Trophoblast cell (in vitro differentiated cells and primary cell): ENCODE results near the gene ST14.
A peak's percentile ranks its signal among the peaks of the same experiment; 100 is the strongest.

ENCODE experiments used
- DNase-seq, 2 donors: peaks; one replicate each; pipeline ENCODE4 v3.0.0-alpha.2; 2016
- H2AFZ ChIP-seq: 2 replicates; pipeline ENCODE4 v1.6.1; 2013; ENCODE audit warnings: low read length, moderate library complexity, mild to moderate bottlenecking; ENCODE audit not compliant: insufficient read depth, poor library complexity
- H2AK5ac ChIP-seq: 2 replicates; pipeline ENCODE4 v1.6.1; 2013; ENCODE audit warnings: mild to moderate bottlenecking, low read length
- H2BK120ac ChIP-seq: 2 replicates; pipeline ENCODE4 v1.6.1; 2013; ENCODE audit warnings: low read length, mild to moderate bottlenecking, moderate library complexity; ENCODE audit not compliant: insufficient read depth, poor library complexity
- H2BK12ac ChIP-seq: 2 replicates; pipeline ENCODE4 v1.6.1; 2013; ENCODE audit warnings: mild to moderate bottlenecking, low read length, moderate library complexity
- H2BK5ac ChIP-seq: 2 replicates; pipeline ENCODE4 v1.6.1; 2013; ENCODE audit warnings: low read length, low read depth, moderate library complexity, mild to moderate bottlenecking; ENCODE audit not compliant: poor library complexity
- H3K14ac ChIP-seq: 2 replicates; pipeline ENCODE4 v1.6.1; 2013; ENCODE audit warnings: mild to moderate bottlenecking, low read length
- H3K18ac ChIP-seq: 2 replicates; pipeline ENCODE4 v1.6.1; 2013; ENCODE audit warnings: mild to moderate bottlenecking, low read length
- H3K23ac ChIP-seq: 2 replicates; pipeline ENCODE4 v1.6.1; 2013; ENCODE audit warnings: low read length
- H3K27ac ChIP-seq: 2 replicates; pipeline ENCODE4 v1.5.1; 2013; ENCODE audit warnings: low read depth, mild to moderate bottlenecking, inconsistent platforms, low read length, moderate library complexity
- H3K27me3 ChIP-seq: 2 replicates; pipeline ENCODE4 v1.6.1; 2013; ENCODE audit warnings: inconsistent platforms, mild to moderate bottlenecking, low read length, moderate library complexity; ENCODE audit not compliant: insufficient read depth
- H3K36me3 ChIP-seq, 2 experiments: 1 replicate in 1 of 2; 2 replicates in 1 of 2; pipeline ENCODE4 v1.6.1; 2013; ENCODE audit warnings: low read length in 2 of 2, mild to moderate bottlenecking in 2 of 2, moderate library complexity in 1 of 2; ENCODE audit not compliant: insufficient read depth in 2 of 2, control insufficient read depth in 1 of 2
- H3K4ac ChIP-seq: 2 replicates; pipeline ENCODE4 v1.6.1; 2013; ENCODE audit warnings: low read depth, mild to moderate bottlenecking, low read length, moderate library complexity
- H3K4me1 ChIP-seq, 2 experiments: 1 replicate in 1 of 2; 2 replicates in 1 of 2; pipeline ENCODE4 v1.6.1; 2013; ENCODE audit warnings: low read length in 2 of 2, mild to moderate bottlenecking in 2 of 2, moderate library complexity in 1 of 2; ENCODE audit not compliant: insufficient read depth in 2 of 2, control insufficient read depth in 1 of 2
- H3K4me2 ChIP-seq: 2 replicates; pipeline ENCODE4 v1.6.1; 2013; ENCODE audit warnings: inconsistent platforms, mild to moderate bottlenecking, low read length, moderate library complexity
- H3K4me3 ChIP-seq: 2 replicates; pipeline ENCODE4 v1.5.1; 2013; ENCODE audit warnings: mild to moderate bottlenecking, low read depth, low read length, inconsistent platforms
- H3K79me1 ChIP-seq: one replicate; pipeline ENCODE4 v1.6.1; 2013; ENCODE audit warnings: low read length
- H3K79me2 ChIP-seq: 2 replicates; pipeline ENCODE4 v1.6.1; 2013; ENCODE audit warnings: low read length, mild to moderate bottlenecking; ENCODE audit not compliant: control insufficient read depth, insufficient read depth, poor library complexity
- H3K9ac ChIP-seq: 2 replicates; pipeline ENCODE4 v1.6.1; 2013; ENCODE audit warnings: mild to moderate bottlenecking, low read length
- H3K9me3 ChIP-seq: 2 replicates; pipeline ENCODE4 v1.6.1; 2013; ENCODE audit warnings: low read depth, mild to moderate bottlenecking, control low read depth, inconsistent platforms, low read length; ENCODE audit not compliant: insufficient read depth
- H4K12ac ChIP-seq: 2 replicates; pipeline ENCODE4 v1.6.1; 2013; ENCODE audit warnings: low read depth, mild to moderate bottlenecking, low read length, moderate library complexity
- H4K8ac ChIP-seq: 2 replicates; pipeline ENCODE4 v1.6.1; 2013; ENCODE audit warnings: low read depth, mild to moderate bottlenecking, low read length, moderate library complexity
- H4K91ac ChIP-seq: one replicate; pipeline ENCODE4 v1.6.1; 2013; ENCODE audit warnings: low read depth, mild to moderate bottlenecking, low read length, moderate library complexity
- WGBS: extraction: QIAGEN DNeasy Blood & Tissue Kit; methylation state at CpG from one replicate; pipeline ENCODE4 v1.1.7; 2013; ENCODE audit warnings: missing lambda C conversion rate; ENCODE audit not compliant: insufficient read length, insufficient coverage; ENCODE audit errors: extremely low coverage; 5-methylcytosine and 5-hydroxymethylcytosine counted together

ST14 gene

DNA sequence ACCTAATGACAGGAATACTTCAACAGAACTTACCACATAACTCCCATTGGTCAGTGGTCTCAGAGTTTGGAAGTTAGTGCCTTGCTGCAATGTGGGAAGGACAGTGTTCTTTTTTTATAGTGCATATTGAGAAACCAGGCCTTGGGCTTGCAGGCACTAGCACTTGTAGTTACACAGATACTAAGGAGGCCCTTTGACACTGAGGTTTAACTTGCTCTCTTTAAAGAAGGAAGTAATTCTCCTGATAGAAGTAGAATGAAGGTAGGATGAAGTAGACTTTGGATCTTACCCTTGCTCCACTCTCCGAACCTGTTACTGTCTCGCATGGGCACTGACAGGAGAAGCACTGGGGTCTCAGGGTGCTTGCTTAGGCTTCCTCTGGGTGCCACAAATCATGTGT is 31.0 kb upstream of the ST14 start:
- Histone ChIP-seq H3K4me1 (peaks cover 4 to 5% of the 10 kb centered on the region in 2 experiments), H3K36me3 (peaks cover 30 to 51% of the 10 kb centered on the region in 2 experiments), H3K4ac (no peak overlapping the region), H3K23ac (no peak overlapping the region), H2BK5ac (no peak overlapping the region), H4K8ac (no peak overlapping the region), H4K12ac (no peak overlapping the region), H2AFZ (no peak overlapping the region), H3K14ac (no peak overlapping the region), H3K9me3 (no peaks in the 10 kb centered on the region), H3K9ac (no peak overlapping the region), H2BK120ac (no peak overlapping the region), H3K79me1 (no peaks in the 10 kb centered on the region), H3K27ac (no peak overlapping the region), H2AK5ac (no peak overlapping the region), H3K79me2 (no peaks in the 10 kb centered on the region), H2BK12ac (no peak overlapping the region), H3K4me2 (no peak overlapping the region), H3K18ac (no peak overlapping the region), H3K27me3 (no peaks in the 10 kb centered on the region), H3K4me3 (no peak overlapping the region), H4K91ac (no peak overlapping the region)
- no peak for DNase-seq
- WGBS = no CpG with 5 or more reads among the region's 2 CpGs

DNA sequence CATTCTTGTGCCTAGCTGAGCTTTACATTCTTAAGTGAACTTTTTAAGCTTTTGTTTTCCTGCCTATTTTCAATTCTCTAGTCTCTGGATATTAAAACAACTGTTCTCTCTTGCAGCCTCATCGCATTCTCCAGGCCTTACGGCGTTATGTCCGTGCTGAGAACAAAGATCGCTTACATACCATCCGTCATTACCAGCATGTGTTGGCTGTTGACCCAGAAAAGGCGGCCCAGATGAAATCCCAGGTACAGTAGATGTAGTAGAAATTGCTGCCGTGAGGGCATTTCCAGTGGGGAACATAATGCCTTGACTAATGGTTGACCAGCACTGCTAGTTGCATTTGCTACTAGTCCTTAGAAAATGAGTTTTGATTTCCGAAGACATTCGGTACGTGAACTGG is 29.7 kb upstream of the ST14 start:
- H3K27me3 ChIP-seq = no peaks in the 10 kb centered on the region
- WGBS = no CpG with 5 or more reads among the region's 11 CpGs
- peak; percentile 13 to 63 for DNase-seq
- H3K18ac ChIP-seq = no peak overlapping the region
- no peak overlapping the region for H3K4me3 ChIP-seq
- H3K14ac ChIP-seq = no peak overlapping the region
- H2AK5ac ChIP-seq = no peak overlapping the region
- H2BK5ac ChIP-seq = no peak overlapping the region
- H3K23ac ChIP-seq = no peak overlapping the region
- H3K4me2 ChIP-seq = no peak overlapping the region
- H4K91ac ChIP-seq = no peak overlapping the region
- H4K12ac ChIP-seq = no peak overlapping the region
- H3K36me3 ChIP-seq = peaks cover 35 to 55% of the 10 kb centered on the region in 2 experiments
- H2BK12ac ChIP-seq = no peak overlapping the region
- no peaks in the 10 kb centered on the region for H3K79me1 ChIP-seq
- no peaks in the 10 kb centered on the region for H3K4me1 ChIP-seq
- no peaks in the 10 kb centered on the region for H3K79me2 ChIP-seq
- H3K9me3 ChIP-seq = no peaks in the 10 kb centered on the region
- H2BK120ac ChIP-seq = no peak overlapping the region
- H3K4ac ChIP-seq = no peak overlapping the region
- H3K9ac ChIP-seq = no peak overlapping the region
- H4K8ac ChIP-seq = no peak overlapping the region
- no peak overlapping the region for H2AFZ ChIP-seq
- H3K27ac ChIP-seq = no peak overlapping the region

DNA sequence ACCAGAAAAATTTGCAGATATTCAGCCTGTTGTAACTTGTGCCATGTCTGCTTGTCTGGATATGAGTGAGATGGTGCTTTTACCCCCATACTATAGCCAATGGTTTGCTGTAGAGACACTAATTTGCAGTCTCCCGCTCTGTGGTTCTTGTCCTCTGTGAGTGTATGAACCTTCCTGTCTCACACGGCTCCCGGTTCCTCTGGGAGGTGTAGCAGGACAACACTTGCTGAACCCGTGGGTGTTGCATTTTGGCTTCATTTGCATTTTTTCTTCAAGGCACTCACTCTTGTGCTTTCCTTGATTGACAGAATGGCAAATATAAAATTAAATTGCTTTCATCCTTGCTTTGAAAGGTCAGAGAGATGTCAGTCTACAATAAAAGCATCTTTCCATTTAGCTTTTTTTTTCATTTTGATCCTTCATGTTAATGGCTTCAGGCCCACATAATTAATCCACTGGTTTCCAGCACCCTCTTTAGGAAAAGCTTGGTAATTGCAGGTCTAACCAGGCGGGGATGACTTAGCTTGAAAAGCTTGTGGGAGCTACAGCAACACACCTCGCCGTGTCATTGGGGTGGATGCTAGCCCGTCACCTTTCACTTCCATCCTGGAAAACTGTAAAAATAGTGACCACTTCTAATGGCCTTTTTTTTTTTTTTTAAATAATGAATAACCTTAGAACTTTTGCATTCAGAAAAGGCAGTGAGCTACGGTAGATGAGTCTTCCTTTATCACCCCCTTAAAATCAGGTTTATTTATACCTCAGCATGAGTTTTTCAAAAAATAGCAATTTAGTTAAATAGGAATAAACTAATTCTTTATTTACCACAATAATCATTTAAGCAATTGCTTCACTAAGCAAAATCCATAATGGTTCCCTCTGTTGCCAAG is 27.4 kb upstream of the ST14 start:
- no CpG with 5 or more reads among the region's 9 CpGs for WGBS
- DNase-seq = peak; percentile 53 to 85

DNA sequence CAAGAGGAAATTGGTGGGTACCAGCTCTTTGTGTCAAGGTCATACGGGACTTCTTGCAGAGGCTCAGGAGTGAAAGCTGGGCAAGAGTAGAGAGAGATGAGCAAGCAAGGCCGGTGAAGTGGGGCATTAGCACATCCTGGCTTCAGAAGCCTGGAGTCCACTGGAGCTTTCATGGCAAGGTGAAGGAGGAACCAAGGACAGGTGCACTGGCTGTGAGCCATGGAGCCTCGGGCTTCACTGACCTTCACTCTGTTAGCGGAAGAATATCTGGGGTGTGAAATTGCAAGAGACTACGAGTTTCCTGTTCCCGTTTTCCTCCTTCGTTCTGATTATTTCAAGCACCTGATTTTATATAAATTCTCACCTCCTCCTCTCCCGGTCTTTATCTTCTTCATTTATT is 25.9 kb upstream of the ST14 start:
- Histone ChIP-seq H3K79me2 (no peaks in the 10 kb centered on the region), H3K9ac (no peak overlapping the region), H3K14ac (no peak overlapping the region), H2AFZ (no peak overlapping the region), H2AK5ac (no peak overlapping the region), H3K27me3 (no peaks in the 10 kb centered on the region), H3K4me1 (no peaks in the 10 kb centered on the region), H4K8ac (no peak overlapping the region), H2BK5ac (no peak overlapping the region), H4K91ac (no peak overlapping the region), H2BK12ac (no peak overlapping the region), H3K18ac (no peak overlapping the region), H3K9me3 (no peaks in the 10 kb centered on the region), H3K4me3 (no peak overlapping the region), H3K79me1 (no peaks in the 10 kb centered on the region), H3K23ac (no peak overlapping the region), H2BK120ac (no peak overlapping the region), H3K36me3 (peaks cover 50 to 60% of the 10 kb centered on the region in 2 experiments), H3K4ac (no peak overlapping the region), H3K4me2 (no peak overlapping the region), H4K12ac (no peak overlapping the region), H3K27ac (no peak overlapping the region)
- no peak for DNase-seq
- no CpG with 5 or more reads among the region's 8 CpGs for WGBS

More for the DNA sequence above, 27.4 kb upstream of the ST14 start:
- H2BK120ac ChIP-seq = no peak overlapping the region
- no peak overlapping the region for H4K8ac ChIP-seq
- no peak overlapping the region for H3K14ac ChIP-seq
- H3K9ac ChIP-seq = no peak overlapping the region
- no peaks in the 10 kb centered on the region for H3K79me2 ChIP-seq
- no peak overlapping the region for H2BK5ac ChIP-seq
- H3K18ac ChIP-seq = no peak overlapping the region
- H2AFZ ChIP-seq = no peak overlapping the region
- H4K91ac ChIP-seq = no peak overlapping the region
- no peak overlapping the region for H3K4me3 ChIP-seq
- no peak overlapping the region for H4K12ac ChIP-seq
- H3K9me3 ChIP-seq = no peaks in the 10 kb centered on the region
- no peak overlapping the region for H3K4ac ChIP-seq
- H3K4me1 ChIP-seq = no peaks in the 10 kb centered on the region
- no peak overlapping the region for H3K23ac ChIP-seq
- no peak overlapping the region for H2BK12ac ChIP-seq
- no peak overlapping the region for H3K4me2 ChIP-seq
- no peaks in the 10 kb centered on the region for H3K79me1 ChIP-seq
- H3K27ac ChIP-seq = no peak overlapping the region
- no peak overlapping the region for H2AK5ac ChIP-seq
- H3K36me3 ChIP-seq = peaks cover 46 to 65% of the 10 kb centered on the region in 2 experiments
- H3K27me3 ChIP-seq = no peaks in the 10 kb centered on the region
